GM10248 (cell line): ENCODE results near the gene SLIT3.

ENCODE experiments used
- CTCF ChIA-PET: fragments of 300-600 bp; sonication (Branson Sonifier 250); formaldehyde crosslinking; extraction: SDS; loops from one replicate; lab custom pipeline; 2021; ENCODE audit warnings: antibody characterized with exemption; lab: Yijun Ruan, JAX
- POLR2A ChIA-PET: fragments of 350-650 bp; sonication (Branson Sonifier 250); formaldehyde crosslinking; extraction: SDS; loops from one replicate; lab custom pipeline; 2020; ENCODE audit warnings: antibody characterized with exemption; lab: Yijun Ruan, JAX
- DNase-seq: peaks from one replicate; pipeline ENCODE4 v3.0.0; 2012; ENCODE audit errors: extremely low spot score
- CTCF ChIP-seq: IDR thresholded peaks from 2 replicates; pipeline ENCODE4 v1.5.1; 2012; ENCODE audit warnings: mild to moderate bottlenecking, low read depth; ENCODE audit errors: extremely low read depth, missing control alignments, control extremely low read depth

Gene SLIT3

GRCh38 chr5:168779333-168779732, 521.6 kb downstream of the SLIT3 start:
- no peak for DNase-seq
- POLR2A ChIA-PET: no interaction called here
- CTCF ChIA-PET: no interaction called here
- TF ChIP-seq CTCF: no peak

GRCh38 chr5:168778536-168778935, 522.4 kb downstream of the SLIT3 start:
- TF ChIP-seq CTCF: no peak
- CTCF ChIA-PET: no interaction called here
- POLR2A ChIA-PET: no interaction called here
- DNase-seq: no peak

- TF ChIP-seq CTCF: no peak
- POLR2A ChIA-PET: no interaction called here
- DNase-seq: no peak
- CTCF ChIA-PET: no interaction called here
Measured at GRCh38 chr5:168777651-168778050, 523.3 kb downstream of the SLIT3 start.

GRCh38 chr5:168776070-168776469, 524.9 kb downstream of the SLIT3 start:
- POLR2A ChIA-PET: no interaction called here
- CTCF ChIA-PET: no interaction called here
- TF ChIP-seq CTCF: no peak
- DNase-seq: no peak

GRCh38 chr5:168773226-168773625, 527.7 kb downstream of the SLIT3 start:
- ChIA-PET CTCF (no interaction called here), POLR2A (no interaction called here)
- TF ChIP-seq CTCF: no peak
- no peak for DNase-seq

GRCh38 chr5:168772316-168772961, 528.5 kb downstream of the SLIT3 start:
- DNase-seq: no peak
- POLR2A ChIA-PET: no interaction called here
- CTCF ChIA-PET: interaction anchor here (1.6 to 2.3 kb wide), 2 partner anchors 10 to 38 kb away, joined by 4 read pairs; no protein-coding TSS in a partner anchor
- TF ChIP-seq CTCF: no peak
